ENCODE measurements around the gene WFDC11.
"Not testable (repeated sequence)": the region's sequence is repeated elsewhere in the genome, so short reads cannot be mapped to it uniquely, and the experiment has no call there.

- TF ChIP-seq, protein P1, sequence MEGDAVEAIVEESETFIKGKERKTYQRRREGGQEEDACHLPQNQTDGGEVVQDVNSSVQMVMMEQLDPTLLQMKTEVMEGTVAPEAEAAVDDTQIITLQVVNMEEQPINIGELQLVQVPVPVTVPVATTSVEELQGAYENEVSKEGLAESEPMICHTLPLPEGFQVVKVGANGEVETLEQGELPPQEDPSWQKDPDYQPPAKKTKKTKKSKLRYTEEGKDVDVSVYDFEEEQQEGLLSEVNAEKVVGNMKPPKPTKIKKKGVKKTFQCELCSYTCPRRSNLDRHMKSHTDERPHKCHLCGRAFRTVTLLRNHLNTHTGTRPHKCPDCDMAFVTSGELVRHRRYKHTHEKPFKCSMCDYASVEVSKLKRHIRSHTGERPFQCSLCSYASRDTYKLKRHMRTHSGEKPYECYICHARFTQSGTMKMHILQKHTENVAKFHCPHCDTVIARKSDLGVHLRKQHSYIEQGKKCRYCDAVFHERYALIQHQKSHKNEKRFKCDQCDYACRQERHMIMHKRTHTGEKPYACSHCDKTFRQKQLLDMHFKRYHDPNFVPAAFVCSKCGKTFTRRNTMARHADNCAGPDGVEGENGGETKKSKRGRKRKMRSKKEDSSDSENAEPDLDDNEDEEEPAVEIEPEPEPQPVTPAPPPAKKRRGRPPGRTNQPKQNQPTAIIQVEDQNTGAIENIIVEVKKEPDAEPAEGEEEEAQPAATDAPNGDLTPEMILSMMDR (IDR thresholded peaks at IDR 0.05), result not testable (repeated sequence)
- TF ChIP-seq POLR2A (IDR thresholded peaks at IDR 0.05), result not testable (repeated sequence)
These were observed 18.3 kb downstream of the WFDC11 start for GRCh38 chr20:45651726-45652125.
